HG03354 (cell line): Measurements from ENCODE around the gene GMPR2.

ENCODE experiments used
- ATAC-seq: cut with Tn5 transposase; IDR thresholded peaks from one replicate; pipeline ENCODE4 v1.9.1; 2021; ENCODE audit warnings: mild to moderate bottlenecking; ENCODE audit not compliant: unreplicated experiment, poor library complexity, severe bottlenecking

The GMPR2 gene

GRCh38 chr14:24249230-24250021 is 16.7 kb downstream of the GMPR2 start:
- no peak for ATAC-seq

GRCh38 chr14:24250354-24250753 is 17.6 kb downstream of the GMPR2 start:
- ATAC-seq, result no peak

GRCh38 chr14:24251880-24252288 is 19.2 kb downstream of the GMPR2 start:
- ATAC-seq, result no peak

GRCh38 chr14:24252289-24253124 is 19.8 kb downstream of the GMPR2 start:
- no peak for ATAC-seq

- ATAC-seq, result no peak
These were observed 21.2 kb downstream of the GMPR2 start for GRCh38 chr14:24253936-24254335.

- no peak for ATAC-seq
These were observed 22.1 kb downstream of the GMPR2 start for GRCh38 chr14:24254630-24255392.

- no peak for ATAC-seq
These were observed 22.7 kb downstream of the GMPR2 start for GRCh38 chr14:24255438-24255837.

GRCh38 chr14:24255931-24256711 is 23.4 kb downstream of the GMPR2 start:
- ATAC-seq, result no peak

- ATAC-seq, result no peak
These were observed 24.2 kb downstream of the GMPR2 start for GRCh38 chr14:24256960-24257359.

- ATAC-seq, result no peak
These were observed 25.4 kb downstream of the GMPR2 start for GRCh38 chr14:24258119-24258518.

GRCh38 chr14:24258548-24259265 is 26.0 kb downstream of the GMPR2 start:
- ATAC-seq, result no peak

- no peak for ATAC-seq
These were observed 26.7 kb downstream of the GMPR2 start for GRCh38 chr14:24259282-24260025.

- no peak for ATAC-seq
These were observed 27.5 kb downstream of the GMPR2 start for GRCh38 chr14:24260026-24260779.

GRCh38 chr14:24260780-24261157 is 28.0 kb downstream of the GMPR2 start:
- ATAC-seq, result no peak

GRCh38 chr14:24261256-24261968 is 28.7 kb downstream of the GMPR2 start:
- ATAC-seq, result no peak

GRCh38 chr14:24261969-24262327 is 29.2 kb downstream of the GMPR2 start:
- no peak for ATAC-seq
